ENCODE results near the gene WBP1L.

The WBP1L gene

GRCh38 chr10:102777711-102778453 lies 34.1 kb downstream of the WBP1L start:
- H3K4me3 ChIP-seq (ENCODE audit: low read depth, low read length) = no peak overlapping the region
- TF ChIP-seq SP2 (tag by site-specific recombination; IDR thresholded peaks at IDR 0.05) (no peak), ZBTB6 (tag by site-specific recombination; IDR thresholded peaks at IDR 0.05) (no peak), ZNF785 (tag by site-specific recombination; IDR thresholded peaks at IDR 0.05) (no peak), ZNF114 (tag by site-specific recombination; IDR thresholded peaks at IDR 0.05) (no peak), ZFP41 (tag by site-specific recombination; IDR thresholded peaks at IDR 0.05; ENCODE audit: borderline replicate concordance) (no peak), HOXC10 (CRISPR knock-in tag; IDR thresholded peaks at IDR 0.05) (no peak), ZNF76 (tag by site-specific recombination; IDR thresholded peaks at IDR 0.05; ENCODE audit: borderline replicate concordance, low read depth) (no peak)
- TF ChIP-seq, protein P1, sequence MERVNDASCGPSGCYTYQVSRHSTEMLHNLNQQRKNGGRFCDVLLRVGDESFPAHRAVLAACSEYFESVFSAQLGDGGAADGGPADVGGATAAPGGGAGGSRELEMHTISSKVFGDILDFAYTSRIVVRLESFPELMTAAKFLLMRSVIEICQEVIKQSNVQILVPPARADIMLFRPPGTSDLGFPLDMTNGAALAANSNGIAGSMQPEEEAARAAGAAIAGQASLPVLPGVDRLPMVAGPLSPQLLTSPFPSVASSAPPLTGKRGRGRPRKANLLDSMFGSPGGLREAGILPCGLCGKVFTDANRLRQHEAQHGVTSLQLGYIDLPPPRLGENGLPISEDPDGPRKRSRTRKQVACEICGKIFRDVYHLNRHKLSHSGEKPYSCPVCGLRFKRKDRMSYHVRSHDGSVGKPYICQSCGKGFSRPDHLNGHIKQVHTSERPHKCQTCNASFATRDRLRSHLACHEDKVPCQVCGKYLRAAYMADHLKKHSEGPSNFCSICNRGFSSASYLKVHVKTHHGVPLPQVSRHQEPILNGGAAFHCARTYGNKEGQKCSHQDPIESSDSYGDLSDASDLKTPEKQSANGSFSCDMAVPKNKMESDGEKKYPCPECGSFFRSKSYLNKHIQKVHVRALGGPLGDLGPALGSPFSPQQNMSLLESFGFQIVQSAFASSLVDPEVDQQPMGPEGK (tag by site-specific recombination; IDR thresholded peaks at IDR 0.05) = no peak
- ChIA-PET POLR2A (interaction anchor here (0.7 to 2.6 kb wide), 3 partner anchors 23 to 64 kb away, joined by 3 to 14 read pairs (median 4); partner anchors contain the start of genes ARL3 and WBP1L), CTCF (interaction anchor here (0.8 to 3.8 kb wide), 4 partner anchors 10 to 1123 kb away, joined by 3 to 22 read pairs (median 4); no protein-coding TSS in a partner anchor)
- no peaks in the 10 kb centered on the region for H3K9me3 ChIP-seq (ENCODE audit: control insufficient read depth, insufficient read depth, low read depth, low read length)
- H3K4me1 ChIP-seq (ENCODE audit: control insufficient read depth, insufficient read depth, low read length) = peaks cover 20% of the 10 kb centered on the region
- no peaks in the 10 kb centered on the region for H3K36me3 ChIP-seq (ENCODE audit: control insufficient read depth in 2 of 2, insufficient read depth in 1 of 2, low read length in 2 of 2)
- H3K27ac ChIP-seq (ENCODE audit: extremely low read depth, low read depth, low read length) = no peak overlapping the region

DNA sequence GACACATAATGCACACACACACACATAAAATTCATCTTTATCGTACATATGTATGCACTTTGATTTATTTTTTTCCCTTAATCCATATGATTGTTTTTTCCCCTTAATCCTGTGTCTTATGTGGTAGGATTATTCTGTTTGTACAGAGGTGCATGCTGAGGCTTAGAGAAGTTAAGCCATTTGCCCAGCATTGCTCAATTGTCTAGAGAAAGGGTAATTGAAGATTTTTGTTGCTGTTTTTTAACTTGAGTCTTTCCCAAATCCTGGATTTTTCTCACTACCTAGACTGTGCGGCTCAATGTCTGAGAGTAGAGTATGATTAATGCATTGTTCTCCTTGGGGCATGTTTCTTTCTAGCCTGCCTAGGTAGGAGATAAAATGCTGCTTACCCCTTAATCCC lies 35.0 kb downstream of the WBP1L start:
- H3K4me1 ChIP-seq (ENCODE audit: control insufficient read depth, insufficient read depth, low read length) = peaks cover 20% of the 10 kb centered on the region
- CTCF ChIA-PET = interaction anchor here (1.8 kb wide), 1 partner anchor 9 kb away, joined by 4 read pairs; no protein-coding TSS in a partner anchor
- TF ChIP-seq SP7 (tag by site-specific recombination; IDR thresholded peaks at IDR 0.05) = no peak
- no peak for TF ChIP-seq ZNF549 (tag by site-specific recombination; IDR thresholded peaks at IDR 0.05)
- TF ChIP-seq ZNF571 (tag by site-specific recombination; IDR thresholded peaks at IDR 0.05) = no peak
- TF ChIP-seq ZBTB1 (tag by site-specific recombination; IDR thresholded peaks at IDR 0.05) = no peak
- TF ChIP-seq ZNF555 (tag by site-specific recombination; conservative IDR thresholded peaks at IDR 0.05) = no peak
- TF ChIP-seq ZNF354C (tag by site-specific recombination; IDR thresholded peaks at IDR 0.05; ENCODE audit: borderline replicate concordance, low read depth) = no peak
- no peak for TF ChIP-seq ZNF292 (tag by site-specific recombination; IDR thresholded peaks at IDR 0.05; ENCODE audit: borderline replicate concordance, low read depth)
- no peak for TF ChIP-seq ZNF626 (tag by site-specific recombination; IDR thresholded peaks at IDR 0.05)
- no peak for TF ChIP-seq ZIC2 (tag by site-specific recombination; IDR thresholded peaks at IDR 0.05)
- no peak for TF ChIP-seq SETDB1 (IDR thresholded peaks at IDR 0.05; ENCODE audit: insufficient read length, low read length)
- TF ChIP-seq ZNF48 (tag by site-specific recombination; IDR thresholded peaks at IDR 0.05) = no peak
- TF ChIP-seq ZNF768 (tag by site-specific recombination; IDR thresholded peaks at IDR 0.05) = no peak
- TF ChIP-seq, protein P2, sequence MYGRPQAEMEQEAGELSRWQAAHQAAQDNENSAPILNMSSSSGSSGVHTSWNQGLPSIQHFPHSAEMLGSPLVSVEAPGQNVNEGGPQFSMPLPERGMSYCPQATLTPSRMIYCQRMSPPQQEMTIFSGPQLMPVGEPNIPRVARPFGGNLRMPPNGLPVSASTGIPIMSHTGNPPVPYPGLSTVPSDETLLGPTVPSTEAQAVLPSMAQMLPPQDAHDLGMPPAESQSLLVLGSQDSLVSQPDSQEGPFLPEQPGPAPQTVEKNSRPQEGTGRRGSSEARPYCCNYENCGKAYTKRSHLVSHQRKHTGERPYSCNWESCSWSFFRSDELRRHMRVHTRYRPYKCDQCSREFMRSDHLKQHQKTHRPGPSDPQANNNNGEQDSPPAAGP (tag by site-specific recombination; IDR thresholded peaks at IDR 0.05) = no peak
- no peaks in the 10 kb centered on the region for H3K36me3 ChIP-seq (ENCODE audit: control insufficient read depth in 2 of 2, insufficient read depth in 1 of 2, low read length in 2 of 2)
- no peaks in the 10 kb centered on the region for H3K9me3 ChIP-seq (ENCODE audit: control insufficient read depth, insufficient read depth, low read depth, low read length)
- POLR2A ChIA-PET = no interaction called here
- H3K27ac ChIP-seq (ENCODE audit: extremely low read depth, low read depth, low read length) = no peak overlapping the region
- H3K4me3 ChIP-seq (ENCODE audit: low read depth, low read length) = no peak overlapping the region
